GM12875 (cell line): ENCODE measurements around the gene GPR183.

Experiments used
- H3K4me3 ChIP-seq: one replicate; pipeline ENCODE4 v1.5.1; 2011; ENCODE audit warnings: low read depth, low read length, control low read depth
- TF ChIP-seq, protein P1 (sequence below): IDR thresholded peaks from 2 replicates; pipeline ENCODE4 v1.5.1; 2011; ENCODE audit warnings: low read depth, mild to moderate bottlenecking, control low read depth, inconsistent platforms, low read length, moderate library complexity, borderline replicate concordance; ENCODE audit not compliant: insufficient read depth

Gene GPR183

DNA sequence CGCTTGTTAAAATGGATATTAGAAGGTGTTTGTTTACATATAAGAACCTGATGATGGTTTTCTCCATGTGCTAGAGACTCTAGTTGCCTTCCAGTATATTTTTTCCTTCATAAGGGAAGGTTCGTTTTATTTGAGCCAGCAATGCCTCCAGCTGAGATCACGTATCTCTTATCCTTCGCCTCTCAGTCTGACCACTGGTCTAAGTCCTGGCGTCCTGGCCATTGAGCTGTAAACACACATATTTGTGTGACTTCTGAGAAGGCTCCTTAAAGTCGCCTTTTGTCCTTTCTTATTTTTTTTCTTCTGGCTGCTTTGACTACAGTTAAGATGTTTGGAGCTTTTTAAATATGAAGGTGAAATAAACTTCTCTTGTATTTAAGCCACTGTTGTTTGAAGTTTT is 23.7 kb upstream of the GPR183 start:
- TF ChIP-seq, protein P1, sequence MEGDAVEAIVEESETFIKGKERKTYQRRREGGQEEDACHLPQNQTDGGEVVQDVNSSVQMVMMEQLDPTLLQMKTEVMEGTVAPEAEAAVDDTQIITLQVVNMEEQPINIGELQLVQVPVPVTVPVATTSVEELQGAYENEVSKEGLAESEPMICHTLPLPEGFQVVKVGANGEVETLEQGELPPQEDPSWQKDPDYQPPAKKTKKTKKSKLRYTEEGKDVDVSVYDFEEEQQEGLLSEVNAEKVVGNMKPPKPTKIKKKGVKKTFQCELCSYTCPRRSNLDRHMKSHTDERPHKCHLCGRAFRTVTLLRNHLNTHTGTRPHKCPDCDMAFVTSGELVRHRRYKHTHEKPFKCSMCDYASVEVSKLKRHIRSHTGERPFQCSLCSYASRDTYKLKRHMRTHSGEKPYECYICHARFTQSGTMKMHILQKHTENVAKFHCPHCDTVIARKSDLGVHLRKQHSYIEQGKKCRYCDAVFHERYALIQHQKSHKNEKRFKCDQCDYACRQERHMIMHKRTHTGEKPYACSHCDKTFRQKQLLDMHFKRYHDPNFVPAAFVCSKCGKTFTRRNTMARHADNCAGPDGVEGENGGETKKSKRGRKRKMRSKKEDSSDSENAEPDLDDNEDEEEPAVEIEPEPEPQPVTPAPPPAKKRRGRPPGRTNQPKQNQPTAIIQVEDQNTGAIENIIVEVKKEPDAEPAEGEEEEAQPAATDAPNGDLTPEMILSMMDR = no peak
- H3K4me3 ChIP-seq = no peak overlapping the region

DNA sequence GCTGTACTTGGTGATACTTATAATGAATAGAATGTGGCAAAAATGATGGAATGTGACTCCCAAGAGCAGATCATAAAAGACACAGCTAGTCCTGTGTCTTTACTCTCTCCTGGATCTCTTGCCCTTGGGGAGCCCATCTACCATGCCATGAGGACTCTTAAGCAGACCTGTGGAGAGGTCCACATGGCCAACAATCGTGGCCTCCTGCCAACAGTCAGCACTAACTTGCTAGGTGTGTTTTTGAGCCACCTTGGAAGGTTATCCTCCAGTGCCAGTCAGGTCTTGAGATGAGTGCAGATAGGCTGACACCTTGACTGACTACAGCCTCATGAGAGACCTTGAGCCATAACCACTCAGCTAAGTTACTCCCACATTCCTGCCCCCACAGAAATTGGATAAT is 22.3 kb upstream of the GPR183 start:
- TF ChIP-seq, protein P1 = no peak
- H3K4me3 ChIP-seq = no peak overlapping the region

DNA sequence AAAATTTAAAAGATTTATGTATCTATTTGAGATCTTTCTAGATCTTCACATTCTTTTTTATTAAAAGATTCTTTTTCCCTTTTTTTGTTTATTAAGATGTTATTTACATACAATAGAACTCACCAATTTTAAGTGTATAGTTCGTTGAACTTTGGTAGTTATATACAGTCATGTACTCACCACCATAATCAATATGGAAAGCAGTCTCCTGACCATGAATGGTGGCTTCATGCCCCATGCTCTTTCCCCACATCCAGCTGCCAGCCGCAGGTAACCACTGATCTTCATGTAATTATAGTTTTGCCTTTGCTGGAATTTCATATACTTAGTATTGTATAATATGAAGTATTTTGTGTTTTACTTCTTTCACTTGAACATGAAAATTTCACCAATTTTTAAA is 20.6 kb upstream of the GPR183 start:
- H3K4me3 ChIP-seq = no peak overlapping the region
- TF ChIP-seq, protein P1 = no peak

DNA sequence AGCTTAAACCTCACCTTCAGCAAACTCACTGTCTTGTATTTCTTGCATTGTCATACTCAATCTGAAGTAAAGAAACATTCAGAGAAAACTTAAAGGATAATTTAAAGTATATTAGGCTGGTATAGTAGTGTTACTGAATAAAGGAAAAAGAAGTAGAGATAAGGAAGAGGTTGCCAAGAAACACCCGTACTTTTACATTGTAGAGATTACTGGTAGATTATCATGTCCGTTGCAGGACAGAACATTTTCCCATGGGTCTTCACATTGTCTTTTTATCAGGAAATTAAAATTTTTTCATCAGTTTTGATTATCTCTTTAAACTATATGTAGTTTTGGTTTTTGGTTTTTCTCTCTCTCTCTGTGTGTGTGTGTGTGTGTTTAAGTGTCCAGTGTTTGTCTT is 19.9 kb upstream of the GPR183 start:
- H3K4me3 ChIP-seq = no peak overlapping the region
- TF ChIP-seq, protein P1 = no peak

DNA sequence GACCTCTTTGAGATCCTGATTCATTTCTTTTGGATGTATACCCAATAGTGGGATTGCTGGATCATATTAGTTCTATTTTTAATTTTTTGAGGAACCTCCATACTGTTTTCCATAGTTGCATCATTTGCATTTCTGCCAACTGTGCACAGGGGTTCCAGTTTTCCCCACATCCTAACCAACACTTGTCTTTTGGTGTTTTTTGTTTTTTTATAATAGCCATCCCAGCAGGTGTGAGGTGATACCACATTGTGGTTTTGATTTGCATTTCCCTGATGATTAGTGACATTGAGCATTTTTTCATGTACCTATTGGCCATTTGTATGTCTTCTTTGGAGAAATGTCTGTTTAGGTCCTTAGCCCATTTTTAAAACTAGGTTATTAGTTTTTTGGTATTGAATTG is 18.8 kb upstream of the GPR183 start:
- H3K4me3 ChIP-seq = no peak overlapping the region
- TF ChIP-seq, protein P1 = no peak

DNA sequence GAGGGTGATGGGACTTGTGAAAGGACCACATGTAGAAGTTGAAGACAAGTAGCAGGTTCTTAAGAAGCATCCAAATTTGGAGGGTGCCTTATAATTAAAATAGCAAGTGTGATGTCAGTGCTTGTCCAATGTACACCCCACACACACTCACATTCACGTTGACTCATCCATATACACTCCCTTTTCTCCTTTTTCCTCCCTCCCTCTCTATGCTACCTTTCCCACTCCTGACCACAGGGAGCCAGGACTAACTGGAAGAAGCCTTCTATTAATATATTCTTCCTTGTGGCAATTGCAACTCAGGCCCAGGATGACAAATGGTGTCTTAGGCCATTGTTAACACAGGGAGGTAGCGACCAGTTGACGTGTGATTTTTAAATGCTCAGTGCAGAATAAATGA is 16.3 kb upstream of the GPR183 start:
- TF ChIP-seq, protein P1 = no peak
- H3K4me3 ChIP-seq = no peak overlapping the region

DNA sequence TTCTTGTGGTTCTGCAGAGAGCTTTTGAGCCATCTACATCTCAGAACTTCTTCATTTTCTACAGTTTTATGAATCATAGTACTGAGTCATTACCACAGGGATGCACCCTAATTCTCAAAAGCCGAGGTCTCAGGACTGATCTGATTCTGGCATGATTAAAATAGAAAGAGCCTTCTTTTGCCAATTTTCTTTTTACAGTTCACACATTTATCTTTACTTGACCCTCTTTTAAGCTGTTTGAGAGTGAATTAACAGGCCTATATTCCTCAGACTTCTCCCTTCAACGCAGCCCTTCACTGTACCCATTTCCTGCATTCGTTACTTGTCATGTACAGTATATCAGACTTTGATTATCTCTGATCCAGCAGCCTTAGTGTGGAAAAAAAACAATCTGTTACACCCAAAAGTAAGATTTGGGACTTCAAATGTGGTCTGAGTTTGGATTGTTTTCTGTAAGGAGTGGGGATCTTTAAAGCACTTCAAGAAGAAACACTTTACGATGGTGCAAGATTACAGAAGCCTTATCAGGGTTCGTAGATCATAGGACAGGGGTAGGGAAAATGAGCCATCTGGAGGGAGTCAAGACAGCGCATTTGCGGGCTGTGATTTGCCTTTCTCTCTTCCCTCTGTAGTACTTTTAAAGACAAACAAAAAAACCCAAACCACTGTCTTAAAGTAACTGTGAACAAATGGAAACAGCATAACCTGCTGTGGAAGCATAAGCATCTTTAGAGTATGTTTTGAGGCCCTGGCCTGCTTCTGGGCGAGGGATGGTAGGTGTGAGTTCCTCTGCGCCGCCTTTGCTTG is 15.3 kb upstream of the GPR183 start:
- no peak overlapping the region for H3K4me3 ChIP-seq
- TF ChIP-seq, protein P1 = no peak
